ENCODE results near the gene DDAH1.

The DDAH1 gene

GRCh38 chr1:85386068-85386722 lies 78.8 kb downstream of the DDAH1 start:
- DNase-seq: no peak

- no peak for DNase-seq
These were observed 85.5 kb downstream of the DDAH1 start for GRCh38 chr1:85379203-85380136.

GRCh38 chr1:85378534-85378933 lies 86.4 kb downstream of the DDAH1 start:
- no peak for DNase-seq

- DNase-seq: no peak
These were observed 88.6 kb downstream of the DDAH1 start for GRCh38 chr1:85376356-85376755.

GRCh38 chr1:85375493-85375892 lies 89.5 kb downstream of the DDAH1 start:
- no peak for DNase-seq

GRCh38 chr1:85374160-85374559 lies 90.8 kb downstream of the DDAH1 start:
- no peak for DNase-seq

- DNase-seq: no peak
These were observed 91.6 kb downstream of the DDAH1 start for GRCh38 chr1:85373378-85373708.

GRCh38 chr1:85372683-85373377 lies 92.1 kb downstream of the DDAH1 start:
- no peak for DNase-seq

GRCh38 chr1:85371021-85371420 lies 93.9 kb downstream of the DDAH1 start:
- no peak for DNase-seq

GRCh38 chr1:85368073-85368770 lies 96.7 kb downstream of the DDAH1 start:
- no peak for DNase-seq

- no peak for DNase-seq
These were observed 98.4 kb downstream of the DDAH1 start for GRCh38 chr1:85366391-85367170.

- DNase-seq: no peak
These were observed 99.1 kb downstream of the DDAH1 start for GRCh38 chr1:85365851-85366250.

GRCh38 chr1:85363521-85363920 lies 101.4 kb downstream of the DDAH1 start:
- no peak for DNase-seq

GRCh38 chr1:85363092-85363491 lies 101.9 kb downstream of the DDAH1 start:
- no peak for DNase-seq

GRCh38 chr1:85361606-85362296 lies 103.2 kb downstream of the DDAH1 start:
- no peak for DNase-seq

- no peak for DNase-seq
These were observed 104.0 kb downstream of the DDAH1 start for GRCh38 chr1:85360730-85361493.

- no peak for DNase-seq
These were observed 104.9 kb downstream of the DDAH1 start for GRCh38 chr1:85359874-85360721.

- no peak for DNase-seq
These were observed 106.1 kb downstream of the DDAH1 start for GRCh38 chr1:85358702-85359438.

GRCh38 chr1:85357817-85358216 lies 107.1 kb downstream of the DDAH1 start:
- no peak for DNase-seq

Data from MV-4-11 (cell line).